Coronary artery (tissue), 2 donors: ENCODE results near the gene TMCC3.

Experiments used
- DNase-seq: peaks from one replicate; pipeline ENCODE4 v3.0.0-alpha.2; 2017; ENCODE audit warnings: low spot score
- H3K27ac ChIP-seq, 2 donors: fragments of 200-600 bp; sonication (generic); one replicate each; pipeline ENCODE4 v1.5.1; 2016 to 2019
- H3K4me3 ChIP-seq: fragments of 200-600 bp; sonication (generic); 2 replicates; pipeline ENCODE4 v1.5.1; 2016; ENCODE audit warnings: mild to moderate bottlenecking, moderate library complexity
- TF ChIP-seq, protein P1 (sequence below): fragments of 200-600 bp; sonication (generic); IDR thresholded peaks from one replicate; pipeline ENCODE4 v1.5.1; 2019; ENCODE audit warnings: antibody characterized with exemption

The TMCC3 gene

DNA sequence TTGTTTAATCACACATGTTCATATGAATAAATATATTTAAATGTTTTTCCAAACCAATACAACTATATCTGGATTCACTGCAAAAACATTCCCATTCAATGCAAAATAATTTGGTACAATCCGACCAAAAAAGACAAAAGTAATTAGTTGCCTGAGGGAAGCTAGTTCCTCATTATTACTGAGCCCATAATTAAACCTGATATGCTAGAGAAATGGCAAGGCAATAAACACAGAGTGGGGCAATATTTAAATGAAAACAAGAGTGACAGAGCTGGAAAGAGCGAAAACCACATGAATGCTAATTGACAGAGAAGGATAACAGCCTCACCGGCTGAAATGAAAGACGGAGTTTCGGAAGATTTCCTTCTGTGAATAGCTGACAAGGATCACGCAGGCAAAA, 82.6 kb downstream of the TMCC3 start:
- H3K27ac ChIP-seq, result no peak overlapping the region
- no peak overlapping the region for H3K4me3 ChIP-seq
- TF ChIP-seq, protein P1, sequence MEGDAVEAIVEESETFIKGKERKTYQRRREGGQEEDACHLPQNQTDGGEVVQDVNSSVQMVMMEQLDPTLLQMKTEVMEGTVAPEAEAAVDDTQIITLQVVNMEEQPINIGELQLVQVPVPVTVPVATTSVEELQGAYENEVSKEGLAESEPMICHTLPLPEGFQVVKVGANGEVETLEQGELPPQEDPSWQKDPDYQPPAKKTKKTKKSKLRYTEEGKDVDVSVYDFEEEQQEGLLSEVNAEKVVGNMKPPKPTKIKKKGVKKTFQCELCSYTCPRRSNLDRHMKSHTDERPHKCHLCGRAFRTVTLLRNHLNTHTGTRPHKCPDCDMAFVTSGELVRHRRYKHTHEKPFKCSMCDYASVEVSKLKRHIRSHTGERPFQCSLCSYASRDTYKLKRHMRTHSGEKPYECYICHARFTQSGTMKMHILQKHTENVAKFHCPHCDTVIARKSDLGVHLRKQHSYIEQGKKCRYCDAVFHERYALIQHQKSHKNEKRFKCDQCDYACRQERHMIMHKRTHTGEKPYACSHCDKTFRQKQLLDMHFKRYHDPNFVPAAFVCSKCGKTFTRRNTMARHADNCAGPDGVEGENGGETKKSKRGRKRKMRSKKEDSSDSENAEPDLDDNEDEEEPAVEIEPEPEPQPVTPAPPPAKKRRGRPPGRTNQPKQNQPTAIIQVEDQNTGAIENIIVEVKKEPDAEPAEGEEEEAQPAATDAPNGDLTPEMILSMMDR, result no peak
- no peak for DNase-seq

DNA sequence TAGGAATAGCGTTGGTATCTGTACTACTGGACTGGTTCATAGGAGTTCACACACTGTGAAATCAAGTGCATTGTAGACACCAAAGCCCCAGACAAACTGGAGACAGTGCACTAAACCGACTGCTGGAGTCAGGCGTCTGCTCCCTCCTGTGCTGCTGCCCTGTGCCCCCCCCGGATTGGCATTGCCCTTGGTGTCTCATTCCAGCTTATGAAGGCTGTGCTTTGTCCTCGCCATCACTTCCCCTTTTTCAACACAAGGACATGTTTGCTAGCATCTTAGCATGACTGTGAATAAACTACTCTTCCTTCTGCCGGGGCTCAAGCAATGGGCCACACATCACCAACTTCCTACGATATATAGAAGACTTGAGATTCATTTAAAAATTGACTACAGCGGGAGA, 84.0 kb downstream of the TMCC3 start:
- Histone ChIP-seq H3K27ac (no peak overlapping the region), H3K4me3 (no peak overlapping the region)
- TF ChIP-seq, protein P1, result no peak
- DNase-seq, result no peak

DNA sequence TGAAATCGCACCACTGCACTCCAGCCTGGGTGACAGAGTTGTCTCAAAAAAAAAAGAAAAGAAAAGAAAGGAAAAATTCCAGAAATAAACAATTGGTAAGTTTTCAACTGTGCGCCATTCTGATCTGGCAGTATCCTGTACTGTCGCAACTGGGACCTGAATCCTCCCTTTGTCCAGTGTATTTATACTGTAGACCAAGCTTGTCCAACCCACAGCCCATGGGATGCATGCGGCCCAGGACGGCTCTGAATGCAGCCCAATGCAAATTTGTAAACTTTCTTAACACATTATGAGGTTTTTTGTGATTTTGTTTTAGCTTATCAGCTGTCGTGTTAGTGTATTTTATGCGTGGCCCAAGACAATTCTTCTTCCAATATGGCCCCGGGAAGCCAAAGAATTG, 84.7 kb downstream of the TMCC3 start:
- TF ChIP-seq, protein P1, result no peak
- H3K27ac ChIP-seq, result no peak overlapping the region
- no peak overlapping the region for H3K4me3 ChIP-seq
- DNase-seq, result no peak

DNA sequence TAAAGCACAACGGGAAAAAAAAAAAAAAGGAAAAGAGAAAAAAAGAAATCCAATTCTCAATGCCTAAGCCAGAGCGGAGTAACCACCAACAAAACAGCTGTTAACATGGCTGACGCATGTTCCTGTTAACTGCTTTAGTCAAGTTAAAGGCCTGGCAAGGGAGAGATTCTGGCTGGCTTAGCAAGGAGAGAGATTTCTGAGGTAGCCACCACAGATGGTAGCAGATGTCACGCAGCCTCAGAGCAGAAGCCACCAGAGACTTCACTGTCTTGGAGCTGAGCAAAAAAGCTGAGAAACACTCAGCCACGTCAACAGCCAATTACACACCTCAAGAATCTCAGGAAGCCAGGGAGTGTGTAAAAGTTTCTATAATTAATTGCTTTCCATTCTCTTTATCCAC, 87.1 kb downstream of the TMCC3 start:
- H3K27ac ChIP-seq, result no peak overlapping the region
- DNase-seq, result no peak
- H3K4me3 ChIP-seq, result no peak overlapping the region
- TF ChIP-seq, protein P1, result no peak

DNA sequence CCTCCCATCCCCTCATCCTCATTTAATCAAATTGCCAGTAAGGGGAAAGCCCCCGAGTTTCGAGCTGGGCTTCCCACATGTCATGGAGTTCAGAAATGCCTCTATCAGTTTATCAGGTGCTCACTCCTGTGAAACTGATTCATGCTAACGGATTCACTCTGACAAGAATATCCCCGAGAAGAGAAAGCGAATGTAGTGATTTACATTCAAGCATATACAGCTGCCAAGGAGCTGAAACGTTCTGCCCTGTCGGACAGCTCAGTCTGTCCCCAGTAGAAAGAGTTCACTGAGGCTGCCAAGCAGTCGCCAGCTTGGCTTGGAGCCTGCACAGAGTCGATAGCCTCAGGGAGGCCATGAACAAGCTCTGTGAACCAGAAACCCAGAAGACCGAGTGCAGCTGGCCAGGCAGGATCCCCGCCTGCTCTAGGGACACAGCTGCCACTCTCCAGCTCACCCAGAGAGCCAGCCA, 88.4 kb downstream of the TMCC3 start:
- no peak for DNase-seq
- no peak overlapping the region for H3K4me3 ChIP-seq
- TF ChIP-seq, protein P1, result no peak
- no peak overlapping the region for H3K27ac ChIP-seq

DNA sequence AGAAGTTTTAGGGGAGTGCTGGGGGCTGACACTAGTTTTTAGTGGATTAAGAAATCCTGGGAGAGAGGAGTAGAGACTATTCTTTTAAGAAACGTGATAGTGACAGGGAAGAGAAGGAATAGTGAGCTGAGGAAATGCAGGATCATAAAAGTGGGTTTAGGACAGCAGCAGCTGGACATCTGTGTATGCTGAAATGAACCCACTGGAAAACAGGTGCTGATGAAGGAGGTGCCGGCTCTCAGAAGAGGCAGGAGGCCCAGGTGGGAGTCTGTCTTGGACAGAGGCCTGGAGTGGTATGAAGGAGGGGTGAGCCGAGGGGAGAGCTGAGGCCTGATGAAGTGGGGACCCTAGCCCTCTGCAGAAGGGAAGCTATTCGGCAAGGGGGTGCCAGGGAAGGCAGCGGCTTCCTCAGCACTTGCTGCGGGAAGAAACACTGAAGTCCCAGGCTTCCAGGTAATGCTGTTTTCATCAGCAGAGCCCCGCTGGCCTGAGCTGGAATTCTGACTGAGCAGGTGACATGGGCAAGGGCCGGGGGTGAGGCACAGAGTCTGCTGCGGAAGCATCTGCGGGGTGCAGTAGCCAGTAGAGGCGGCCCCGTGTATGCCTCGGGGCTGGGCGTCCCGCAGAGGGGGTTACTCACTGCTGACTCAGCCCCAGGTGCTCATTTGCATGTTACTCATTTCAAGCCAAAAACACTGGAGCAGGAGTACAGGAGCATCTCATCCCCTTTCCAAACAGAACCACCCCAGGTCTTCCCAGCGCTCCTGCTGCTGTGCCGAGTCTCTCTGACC, 89.7 kb downstream of the TMCC3 start:
- Histone ChIP-seq H3K27ac (no peak overlapping the region), H3K4me3 (no peak overlapping the region)
- TF ChIP-seq, protein P1, result no peak
- DNase-seq, result no peak

DNA sequence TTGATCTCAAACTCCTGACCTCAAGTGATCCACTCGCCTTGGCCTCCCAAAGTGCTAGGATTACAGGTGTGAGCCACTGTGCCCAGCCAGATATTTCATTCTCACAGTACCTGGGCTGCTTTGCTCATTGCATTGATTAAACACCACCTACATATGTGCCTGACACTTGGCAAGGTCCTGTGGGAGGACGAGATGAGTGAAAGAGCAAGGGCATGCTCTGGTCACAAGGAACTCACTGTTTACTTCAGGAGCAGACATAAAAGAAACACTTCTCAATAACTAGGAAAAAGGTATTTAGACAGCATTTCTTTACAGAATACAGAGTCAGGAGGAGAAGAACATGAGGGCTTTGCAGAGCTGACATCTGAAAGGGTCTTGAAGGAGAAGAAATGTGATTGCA, 91.7 kb downstream of the TMCC3 start:
- Histone ChIP-seq H3K4me3 (no peak overlapping the region), H3K27ac (no peak overlapping the region)
- DNase-seq, result no peak
- TF ChIP-seq, protein P1, result no peak
